HG02642 (cell line): ENCODE measurements around the gene ARL15.
"Not testable (repeated sequence)": the region's sequence is repeated elsewhere in the genome, so short reads cannot be mapped to it uniquely, and the experiment has no call there.

Experiments used
- ATAC-seq: cut with Tn5 transposase; IDR thresholded peaks from one replicate; pipeline ENCODE4 v1.9.1; 2021; ENCODE audit warnings: mild to moderate bottlenecking; ENCODE audit not compliant: unreplicated experiment, poor library complexity

The ARL15 gene

DNA sequence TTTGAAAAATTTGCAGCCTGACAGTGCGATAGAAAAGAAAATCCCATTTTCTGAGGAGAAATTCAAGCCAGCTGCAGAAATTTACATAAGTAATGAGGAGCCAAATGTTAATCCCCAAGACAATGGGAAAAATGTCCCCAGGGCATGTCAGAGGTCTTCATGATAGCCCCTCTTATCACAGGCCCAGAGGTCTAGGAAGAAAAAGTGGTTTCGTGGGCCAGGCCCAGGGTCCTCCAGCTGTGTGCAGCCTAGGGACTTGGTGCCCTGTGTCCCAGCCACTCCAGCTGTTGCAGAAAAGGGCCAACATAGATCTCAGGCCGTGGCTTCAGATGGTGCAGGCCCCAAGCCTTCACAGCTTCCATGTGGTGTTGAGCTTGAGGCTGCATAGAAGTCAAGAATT is 249.5 kb downstream of the ARL15 start:
- not testable (repeated sequence) for ATAC-seq

DNA sequence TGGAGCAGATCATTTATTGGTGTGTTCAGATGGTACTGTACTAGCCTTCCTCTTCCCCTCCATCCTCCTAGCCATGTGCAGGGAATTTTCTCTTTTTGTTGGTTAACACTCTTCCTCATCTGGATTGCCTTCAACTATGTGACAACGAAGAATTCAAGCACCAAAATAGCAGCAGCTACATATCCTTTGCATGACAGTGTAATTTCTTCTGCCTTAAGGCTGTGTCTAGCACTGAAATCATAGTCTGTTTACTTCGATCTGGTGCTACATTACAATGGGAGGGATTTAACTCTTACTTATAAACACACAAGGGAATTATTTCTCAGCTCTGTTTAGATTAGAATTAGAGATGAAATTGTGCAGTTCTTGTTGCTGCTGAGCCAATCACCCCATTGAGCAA is 260.4 kb downstream of the ARL15 start:
- no peak for ATAC-seq

DNA sequence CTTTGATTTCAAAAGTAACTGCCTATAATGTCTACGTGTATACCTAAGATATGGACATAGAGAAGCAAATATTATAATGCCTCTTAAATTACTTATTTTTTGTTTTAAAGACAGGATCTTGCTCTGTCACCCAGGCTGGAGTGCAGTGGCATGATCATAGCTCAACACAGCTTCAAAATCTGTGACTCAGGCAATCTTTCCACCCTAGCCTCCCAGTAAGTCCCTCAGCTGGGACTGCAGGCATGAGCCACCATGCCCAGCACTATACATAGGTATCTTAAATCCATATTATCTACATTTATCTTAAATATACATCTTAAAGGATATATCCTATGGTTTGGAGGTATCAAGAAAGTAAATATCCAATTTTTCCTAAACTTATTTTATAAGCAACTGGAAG is 261.2 kb downstream of the ARL15 start:
- ATAC-seq: no peak

DNA sequence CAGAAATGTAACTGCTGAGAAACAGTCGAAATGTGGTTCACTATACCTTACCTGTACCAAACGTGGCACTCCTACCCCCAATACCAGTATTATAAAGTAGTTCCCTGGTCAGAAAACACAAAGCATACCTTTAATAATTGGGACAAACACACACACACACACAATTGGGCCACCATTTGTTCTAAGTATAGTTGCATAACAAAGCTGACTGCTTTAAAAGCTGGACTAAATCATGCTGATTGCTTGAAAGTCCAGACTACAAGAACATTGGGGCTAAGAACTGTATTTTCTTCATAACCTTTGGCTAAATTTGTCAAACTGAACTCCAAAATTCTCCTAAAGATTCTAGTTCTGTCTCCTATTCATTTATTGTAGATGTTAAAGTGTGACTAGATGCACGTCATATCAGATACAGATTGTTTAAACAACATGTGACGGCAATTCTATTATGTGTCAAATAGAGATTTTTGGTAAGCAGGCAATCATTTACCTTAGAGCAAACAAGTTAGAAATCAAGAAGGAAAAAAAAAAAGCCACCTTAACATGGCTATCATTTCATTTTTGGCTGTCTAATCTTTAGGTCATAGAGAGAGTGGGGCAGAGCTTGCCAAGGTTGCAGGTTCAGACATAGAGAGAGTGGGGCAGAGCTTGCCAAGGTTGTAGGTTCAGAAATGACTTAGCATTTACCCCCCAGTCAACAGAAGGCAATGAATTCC is 265.1 kb downstream of the ARL15 start:
- ATAC-seq: no peak

DNA sequence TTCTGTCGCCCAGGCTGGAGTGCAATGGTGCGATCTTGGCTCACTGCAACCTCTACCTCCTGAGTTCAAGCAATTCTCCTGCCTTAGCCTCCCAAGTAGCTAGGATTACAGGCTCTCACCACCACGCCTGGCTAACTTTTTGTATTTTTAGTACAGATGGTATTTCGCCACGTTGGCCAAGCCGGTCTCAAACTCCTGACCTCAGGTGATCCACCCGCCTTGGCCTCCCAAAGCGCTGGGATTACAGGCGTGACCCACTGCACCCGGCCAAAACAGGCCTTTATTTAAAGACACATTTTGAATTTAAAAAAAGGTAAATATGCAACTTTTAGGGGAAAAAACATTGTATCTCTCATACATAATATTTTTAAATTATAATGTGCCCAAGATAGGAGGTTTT is 266.1 kb downstream of the ARL15 start:
- ATAC-seq: not testable (repeated sequence)

DNA sequence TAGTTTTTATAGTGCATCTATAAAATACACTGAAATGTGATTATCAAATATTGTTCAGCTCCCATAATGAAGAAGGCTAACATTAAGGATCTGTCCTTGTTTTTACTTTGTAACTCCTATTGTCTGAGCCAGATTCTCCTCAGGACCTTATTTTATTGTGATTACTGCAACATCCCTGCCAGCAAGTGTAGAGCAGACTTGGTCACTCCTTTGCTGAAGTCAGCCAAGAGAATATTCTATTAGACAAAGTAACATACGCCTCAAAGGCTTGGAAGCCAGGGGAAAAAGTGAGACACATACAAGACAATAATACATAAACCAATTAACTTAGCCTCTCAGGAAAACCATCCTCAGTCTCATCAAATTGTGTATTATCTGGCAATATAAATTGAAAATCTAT is 269.6 kb downstream of the ARL15 start:
- no peak for ATAC-seq

DNA sequence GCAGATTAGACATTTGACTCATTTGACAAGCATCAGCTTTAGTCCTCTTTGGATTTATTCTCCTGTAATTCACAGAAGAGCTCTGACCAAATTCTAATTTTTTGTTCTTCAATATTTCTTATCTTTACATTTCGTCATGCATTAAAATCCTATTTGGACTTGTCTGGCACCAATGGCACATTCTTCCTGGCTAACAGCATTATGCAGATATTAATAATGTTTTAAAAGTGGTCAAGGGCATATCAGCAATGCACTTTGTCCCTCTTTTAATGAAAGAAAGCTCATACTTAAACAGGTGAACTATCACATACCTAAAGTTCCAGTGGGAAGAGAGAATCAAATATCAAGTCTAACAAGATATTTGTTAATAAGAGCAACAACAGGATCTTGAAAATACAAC is 270.4 kb downstream of the ARL15 start:
- ATAC-seq: no peak

DNA sequence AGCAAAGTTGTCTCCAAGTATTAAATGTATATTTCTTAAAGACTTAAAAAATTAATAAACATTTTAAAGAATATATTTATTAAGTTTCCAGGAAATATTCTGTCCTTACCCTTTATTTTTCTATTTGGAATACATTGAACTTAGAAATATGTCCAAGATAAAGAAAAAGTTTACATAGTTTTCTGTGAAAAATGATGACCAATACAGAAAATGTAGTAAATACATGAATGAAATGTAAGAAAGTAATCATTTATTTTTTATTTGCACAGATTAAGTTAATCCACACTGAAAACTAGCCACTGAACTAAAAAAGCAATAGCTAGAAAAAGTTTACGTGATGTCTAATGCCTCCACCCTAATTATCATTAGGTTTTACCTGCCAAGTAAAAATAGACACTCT is 273.2 kb downstream of the ARL15 start:
- ATAC-seq: no peak

DNA sequence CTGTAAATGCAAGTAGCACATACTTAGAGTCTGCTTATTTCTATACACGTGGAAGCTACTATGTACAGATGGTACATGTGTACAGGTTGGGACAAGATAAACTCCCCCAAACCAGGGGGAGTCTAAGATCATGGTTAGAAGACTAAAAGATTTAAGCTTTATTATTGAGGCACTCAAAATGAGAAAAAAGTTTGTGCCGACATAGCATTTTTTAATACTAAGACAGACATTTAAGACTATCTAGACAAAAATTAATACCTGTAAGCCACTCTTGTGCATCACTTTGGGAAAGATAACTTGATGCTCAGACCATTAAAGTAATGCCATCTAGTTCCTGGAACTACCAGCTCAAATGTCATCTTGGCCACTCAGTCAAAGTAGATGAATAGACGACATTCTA is 279.4 kb downstream of the ARL15 start:
- no peak for ATAC-seq

DNA sequence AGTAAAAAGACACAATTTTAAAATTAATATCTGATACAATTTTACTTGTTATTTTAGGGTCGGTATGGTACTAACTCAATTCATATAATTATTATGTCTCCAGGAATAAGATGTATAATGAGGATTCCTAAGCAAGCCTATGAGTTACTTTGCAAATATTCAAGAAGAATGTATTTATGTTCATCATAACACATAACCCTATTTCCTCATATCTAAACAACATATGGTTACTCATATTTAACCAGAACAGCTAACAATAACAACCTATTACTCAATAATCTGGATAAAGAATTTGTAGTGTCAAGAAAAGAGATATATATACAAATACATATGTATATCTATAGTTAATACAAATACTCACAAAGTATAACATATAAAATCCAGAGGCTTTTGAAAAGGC is 285.9 kb downstream of the ARL15 start:
- no peak for ATAC-seq

DNA sequence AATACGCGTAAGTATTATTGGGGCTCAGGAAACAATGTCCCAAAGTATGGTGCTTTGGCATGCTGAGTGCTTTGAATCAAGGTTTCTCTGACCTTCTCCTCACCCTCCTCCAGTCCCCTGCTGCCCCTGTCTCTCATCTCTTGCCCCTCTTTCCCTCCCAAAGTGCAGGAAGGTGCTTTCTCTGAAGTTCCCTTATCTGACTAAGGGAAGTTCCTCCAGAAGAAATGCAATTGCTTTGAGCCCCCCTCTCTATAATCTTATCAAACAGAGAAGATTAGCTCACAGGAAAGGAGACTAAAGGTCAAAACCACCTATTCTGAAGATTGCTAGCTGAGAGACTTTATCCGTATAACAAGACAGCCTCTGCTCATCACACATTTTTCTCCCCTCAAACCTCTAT is 288.1 kb downstream of the ARL15 start:
- no peak for ATAC-seq

DNA sequence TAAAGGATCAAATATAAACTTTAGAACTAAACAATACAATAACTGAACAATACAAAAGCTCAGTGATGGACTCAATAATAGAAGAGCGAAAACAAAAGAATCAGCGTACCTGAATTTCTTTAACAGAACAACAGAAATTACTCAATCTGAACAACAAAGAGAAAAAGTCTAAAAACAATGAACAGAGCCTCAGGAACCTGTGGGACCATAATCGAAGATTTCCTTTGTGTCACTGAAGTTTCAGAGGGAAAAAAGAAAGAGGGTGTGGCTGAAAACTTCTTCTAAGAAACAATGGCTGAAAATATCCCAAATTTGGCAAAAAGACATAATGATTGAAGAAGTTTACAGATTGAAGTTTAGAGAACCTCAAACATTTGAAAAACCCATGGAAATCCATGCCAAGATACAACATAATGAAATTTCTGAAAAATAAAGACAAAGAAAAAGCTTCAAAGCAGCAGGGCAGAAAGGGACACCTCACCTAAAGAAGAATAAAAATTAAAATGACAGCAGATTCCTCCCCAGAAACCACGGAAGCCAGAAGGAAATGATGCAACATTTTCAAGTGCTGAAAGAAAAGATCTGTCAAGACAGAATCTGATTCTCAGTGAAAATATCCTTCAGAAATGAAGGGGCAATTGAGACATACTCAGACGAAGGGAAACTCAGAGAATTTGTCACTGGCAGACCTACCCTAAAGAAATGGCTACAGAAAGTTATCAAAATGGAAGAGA is 288.8 kb downstream of the ARL15 start:
- no peak for ATAC-seq

DNA sequence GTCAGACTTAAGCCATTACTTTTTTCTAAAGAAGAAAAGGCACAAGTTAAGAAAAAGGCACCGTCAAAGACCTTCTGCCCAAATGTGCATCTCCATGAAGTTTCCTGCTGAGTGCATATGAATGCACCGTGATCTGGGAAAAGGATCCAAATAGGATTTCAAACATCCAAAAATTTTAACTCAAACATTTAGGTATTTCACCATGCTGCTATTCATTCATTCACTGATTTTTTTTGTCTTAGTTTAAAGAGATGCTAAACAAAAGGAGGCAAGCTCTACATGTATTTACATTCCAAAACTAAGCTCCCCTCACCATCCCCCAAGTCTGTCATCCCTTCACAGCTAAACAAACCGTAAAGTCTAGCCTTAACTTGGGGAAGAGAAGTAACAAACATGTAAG is 291.9 kb downstream of the ARL15 start:
- no peak for ATAC-seq

DNA sequence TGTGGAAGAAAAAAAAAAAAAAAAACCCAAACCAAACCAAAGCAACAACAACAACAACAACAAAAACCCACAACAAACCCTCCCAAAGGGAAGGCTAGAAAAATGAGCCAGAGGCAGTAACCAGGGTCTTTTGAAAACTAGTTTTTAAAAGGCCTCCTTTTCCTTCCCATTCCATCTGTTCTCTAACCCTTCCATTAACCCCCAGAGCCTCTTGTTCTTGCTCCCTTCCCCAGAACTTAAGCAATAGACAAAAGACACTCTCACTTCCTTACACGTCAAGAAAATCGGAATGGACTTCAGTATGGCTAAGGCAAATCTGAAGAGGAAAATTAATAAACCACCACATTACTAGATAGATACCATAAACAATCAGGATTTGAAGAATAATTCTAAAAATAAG is 292.8 kb downstream of the ARL15 start:
- ATAC-seq: no peak

DNA sequence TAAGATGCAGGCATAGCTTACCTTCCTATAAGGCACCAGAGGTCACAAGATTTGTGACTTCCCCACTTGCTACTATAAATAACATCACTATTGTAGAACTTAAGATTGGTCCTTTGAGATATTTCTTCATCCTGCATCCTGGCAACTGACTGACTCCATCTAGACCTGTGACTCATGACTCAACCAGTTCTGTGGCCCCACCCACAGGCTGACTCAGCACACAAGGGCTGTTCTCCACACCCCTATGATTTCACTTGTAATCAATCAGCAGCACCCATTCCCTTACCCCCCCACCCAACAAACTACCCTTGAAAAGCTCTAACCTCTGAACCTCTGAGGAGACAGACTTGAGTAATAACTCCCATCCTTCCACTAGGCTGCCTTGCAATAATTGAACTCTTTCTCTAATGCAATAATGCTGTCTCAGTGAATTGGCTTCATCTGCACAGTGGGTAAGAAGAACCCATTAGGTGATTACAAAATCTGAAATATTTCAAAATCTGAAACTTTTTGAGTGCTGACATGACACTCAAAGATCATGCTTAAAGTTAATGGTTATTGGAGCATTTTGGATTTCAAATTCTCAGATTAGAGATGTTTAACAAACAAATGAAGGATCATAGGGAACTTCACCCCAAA is 296.7 kb downstream of the ARL15 start:
- no peak for ATAC-seq

DNA sequence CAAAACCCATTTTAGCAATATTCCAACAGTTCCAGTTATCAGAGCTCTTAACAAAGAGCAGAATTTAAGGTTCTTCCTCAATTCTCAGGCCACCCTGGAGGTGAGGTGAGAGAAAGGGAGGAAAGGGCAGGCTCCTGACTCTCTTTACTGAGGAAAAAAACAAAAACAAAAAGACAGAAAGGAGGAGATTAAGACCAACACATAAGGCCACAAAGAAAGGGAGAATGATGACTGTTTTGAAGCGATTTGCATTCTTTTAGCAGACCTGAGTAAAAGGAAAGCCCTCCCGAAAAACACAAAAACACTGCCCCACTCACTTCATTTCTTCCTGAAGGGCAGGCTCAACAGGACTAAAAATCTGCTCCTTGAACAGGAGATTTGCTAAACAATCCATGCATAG is 300.5 kb downstream of the ARL15 start:
- ATAC-seq: no peak

DNA sequence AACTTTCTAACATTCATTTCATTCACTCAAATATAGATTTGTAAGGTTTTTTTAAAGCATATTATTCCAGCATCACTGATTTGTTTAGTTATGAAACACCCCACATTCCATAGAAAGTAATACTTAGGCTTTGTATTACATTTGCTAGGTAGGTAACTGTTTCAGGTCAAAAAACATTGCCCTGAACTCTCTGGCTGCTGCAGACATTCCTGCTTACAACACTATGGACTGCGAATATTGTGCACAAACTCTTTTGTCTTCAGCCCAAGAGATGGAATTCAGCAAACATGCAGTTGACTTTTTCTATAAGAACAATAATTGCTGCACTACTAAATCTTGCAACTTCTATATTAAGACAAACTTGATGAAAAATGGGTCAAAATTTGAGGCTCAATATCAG is 301.0 kb downstream of the ARL15 start:
- ATAC-seq: no peak

DNA sequence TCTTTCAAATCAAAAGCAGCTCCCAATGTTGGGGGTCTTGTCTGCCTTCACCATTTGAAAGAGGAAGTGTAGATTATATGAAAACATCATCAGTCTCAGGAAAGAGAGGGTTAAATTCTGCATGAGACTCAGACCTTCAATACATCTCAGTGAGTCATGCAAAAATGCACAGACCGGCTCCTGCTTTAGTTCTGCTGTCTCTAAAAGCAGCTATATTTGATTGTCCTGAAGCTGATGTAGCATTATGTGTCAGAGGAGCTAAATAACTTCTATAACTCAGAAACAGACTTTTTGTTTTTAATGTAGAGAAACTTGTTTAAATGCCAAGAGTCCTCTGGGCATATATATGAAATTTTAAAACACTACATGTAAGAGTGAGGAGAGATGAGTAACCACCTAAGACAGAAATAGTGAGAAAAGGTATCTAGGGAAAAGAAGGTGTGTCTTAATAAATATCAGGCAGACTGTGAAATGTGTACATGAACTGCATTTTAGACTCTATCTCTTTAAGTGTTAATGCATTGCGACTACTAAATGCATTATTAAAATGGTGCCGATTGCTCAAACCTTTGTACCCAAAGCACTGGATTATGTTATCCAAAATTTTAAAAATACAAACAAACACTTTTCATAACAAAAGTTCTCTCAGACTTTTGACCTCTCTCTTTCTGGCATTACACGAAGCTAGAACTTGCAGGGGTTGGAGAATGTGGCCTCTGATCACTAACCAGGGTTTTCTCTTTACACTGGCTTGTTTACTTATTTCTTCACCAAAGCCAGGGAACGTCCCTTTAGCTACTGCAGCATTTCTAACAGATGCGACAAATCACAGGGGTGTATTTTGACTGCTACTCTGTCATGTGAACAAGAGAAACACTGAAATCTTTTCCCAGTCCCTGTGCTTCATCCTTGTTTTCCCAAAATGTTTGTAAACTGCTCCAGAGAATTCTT is 302.3 kb downstream of the ARL15 start:
- no peak for ATAC-seq

DNA sequence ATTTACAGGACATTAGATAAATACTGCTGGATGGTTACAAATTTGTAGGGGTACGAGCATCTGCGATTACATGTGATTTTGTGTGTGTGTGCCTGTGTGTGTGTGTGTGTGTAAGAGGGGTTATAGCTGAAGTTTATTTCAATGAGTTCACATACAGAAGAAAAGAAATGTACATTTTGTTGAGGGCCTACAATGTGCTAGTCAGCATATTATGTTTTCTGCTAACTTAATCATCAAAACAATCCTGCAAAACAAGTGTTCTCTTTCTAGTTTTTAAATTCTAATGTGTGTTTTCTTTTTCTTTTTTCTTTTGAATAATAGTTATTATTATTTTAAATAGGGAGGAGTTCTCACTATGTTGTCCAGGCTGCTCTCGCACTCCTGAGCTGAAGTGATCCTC is 305.7 kb downstream of the ARL15 start:
- no peak for ATAC-seq

DNA sequence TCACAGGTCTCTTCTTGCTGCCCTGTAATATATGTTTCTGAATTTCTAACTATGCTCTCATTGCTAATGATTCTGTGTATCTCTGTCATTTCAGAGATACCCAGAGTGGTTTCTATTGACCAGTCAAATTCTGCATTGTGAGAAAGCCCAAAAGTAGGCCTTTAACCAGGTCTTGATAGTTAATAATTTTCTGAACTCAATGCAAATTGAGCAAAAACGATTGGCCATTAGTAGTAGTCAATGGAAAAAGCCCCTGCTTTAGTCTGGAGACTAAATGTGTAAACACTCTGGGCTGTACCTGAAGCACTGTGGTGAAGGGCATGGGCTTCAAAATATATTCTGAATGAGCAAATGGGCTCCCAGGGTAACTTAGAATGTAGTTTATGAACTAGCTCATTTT is 307.6 kb downstream of the ARL15 start:
- ATAC-seq: no peak
